SU-DHL-6 (cell line): ENCODE results near the gene FAM114A1.

ENCODE experiments used
- H2AFZ ChIP-seq: fragments of 200-600 bp; sonication (generic); 2 replicates; pipeline ENCODE4 v1.6.1; 2014; ENCODE audit warnings: low read depth, mild to moderate bottlenecking, moderate library complexity, mixed read lengths, antibody characterized with exemption, low read length; ENCODE audit not compliant: severe bottlenecking
- H3F3A ChIP-seq: fragments of 200-600 bp; shearing (Covaris generic); 2 replicates; pipeline ENCODE4 v1.6.0; 2016; ENCODE audit warnings: antibody characterized with exemption, mild to moderate bottlenecking; ENCODE audit not compliant: insufficient read depth
- H3K27ac ChIP-seq: fragments of 200-600 bp; sonication (generic); 2 replicates; pipeline ENCODE4 v1.5.1; 2016; ENCODE audit warnings: low read depth, mild to moderate bottlenecking, low read length, moderate library complexity, mixed read lengths
- H3K27me3 ChIP-seq: fragments of 200-600 bp; sonication (generic), shearing (Covaris generic); 2 replicates; pipeline ENCODE4 v1.6.0; 2014; ENCODE audit warnings: mild to moderate bottlenecking, low read length
- H3K36me3 ChIP-seq: fragments of 200-600 bp; sonication (generic); 2 replicates; pipeline ENCODE4 v1.6.1; 2014; ENCODE audit warnings: mild to moderate bottlenecking, low read length, mixed read lengths
- H3K4me2 ChIP-seq: fragments of 300-600, 200-600 bp; shearing (Covaris generic), sonication (generic); 2 replicates; pipeline ENCODE4 v1.6.0; 2014; ENCODE audit warnings: low read length, low read depth, mild to moderate bottlenecking; ENCODE audit not compliant: poor library complexity, severe bottlenecking
- H3K4me3 ChIP-seq: fragments of 200-600 bp; sonication (generic); 2 replicates; pipeline ENCODE4 v1.5.1; 2014; ENCODE audit warnings: antibody characterized with exemption, low read length, mild to moderate bottlenecking, mixed read lengths; ENCODE audit not compliant: insufficient read depth, poor library complexity, severe bottlenecking
- H3K79me2 ChIP-seq: fragments of 200-600 bp; sonication (generic); 2 replicates; pipeline ENCODE4 v1.6.1; 2014; ENCODE audit warnings: mild to moderate bottlenecking, low read length, moderate library complexity; ENCODE audit not compliant: insufficient read depth
- H3K9ac ChIP-seq: fragments of 200-600 bp; sonication (generic); 2 replicates; pipeline ENCODE4 v1.7.0; 2014; ENCODE audit warnings: mild to moderate bottlenecking, low read length
- H3K9me2 ChIP-seq: fragments of 200-600 bp; sonication (generic); replicated peaks from 2 replicates; pipeline ENCODE4 v1.6.1; 2014; ENCODE audit warnings: low read length; ENCODE audit not compliant: insufficient read depth
- H3K9me3 ChIP-seq: fragments of 200-600 bp; sonication (generic); 2 replicates; pipeline ENCODE4 v1.6.1; 2014; ENCODE audit warnings: low read length, mixed read lengths; ENCODE audit not compliant: insufficient read depth
- H4K20me1 ChIP-seq: fragments of 200-600 bp; sonication (generic); 2 replicates; pipeline ENCODE4 v1.6.1; 2014; ENCODE audit warnings: low read depth, mild to moderate bottlenecking, antibody characterized with exemption, low read length, moderate library complexity, mixed read lengths
- EZH2phosphoT487 ChIP-seq: fragments of 200-600 bp; sonication (generic), shearing (Covaris generic); conservative IDR thresholded peaks from 2 replicates; pipeline ENCODE4 v1.6.1; 2018; ENCODE audit warnings: mild to moderate bottlenecking, antibody characterized with exemption, low read length, moderate library complexity, mixed read lengths
- TF ChIP-seq, protein P1 (sequence below): fragments of 200-600 bp; sonication (generic); IDR thresholded peaks from one replicate; pipeline ENCODE4 v1.5.1; 2017; ENCODE audit warnings: antibody characterized with exemption, mild to moderate bottlenecking, low read length, moderate library complexity; ENCODE audit not compliant: insufficient read depth, poor library complexity, severe bottlenecking

The FAM114A1 gene

DNA sequence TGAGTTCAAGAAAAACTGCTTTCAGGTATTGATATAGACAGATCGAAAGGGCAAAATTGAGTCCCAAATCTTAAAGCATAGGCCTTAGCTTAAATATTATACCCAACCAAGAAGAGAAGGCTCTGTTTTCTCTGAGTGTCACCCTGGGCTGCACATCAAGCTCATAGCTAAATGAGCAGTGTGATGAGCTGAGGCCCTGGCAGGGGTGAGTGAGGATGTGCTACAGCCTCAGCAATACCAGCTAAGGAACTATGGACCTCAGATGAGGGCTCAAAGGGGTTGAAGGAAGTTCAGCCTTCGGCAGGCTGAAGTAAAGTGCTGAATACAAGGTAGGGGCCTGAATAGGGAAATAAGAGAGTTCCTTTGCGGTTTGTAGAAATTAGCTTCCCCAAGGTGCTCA is 79.3 kb downstream of the FAM114A1 start:
- H3K9me2 ChIP-seq, result no peaks in the 10 kb centered on the region
- H2AFZ ChIP-seq, result no peak overlapping the region
- no peak overlapping the region for H3K4me2 ChIP-seq
- no peaks in the 10 kb centered on the region for H3F3A ChIP-seq
- TF ChIP-seq, protein P1, sequence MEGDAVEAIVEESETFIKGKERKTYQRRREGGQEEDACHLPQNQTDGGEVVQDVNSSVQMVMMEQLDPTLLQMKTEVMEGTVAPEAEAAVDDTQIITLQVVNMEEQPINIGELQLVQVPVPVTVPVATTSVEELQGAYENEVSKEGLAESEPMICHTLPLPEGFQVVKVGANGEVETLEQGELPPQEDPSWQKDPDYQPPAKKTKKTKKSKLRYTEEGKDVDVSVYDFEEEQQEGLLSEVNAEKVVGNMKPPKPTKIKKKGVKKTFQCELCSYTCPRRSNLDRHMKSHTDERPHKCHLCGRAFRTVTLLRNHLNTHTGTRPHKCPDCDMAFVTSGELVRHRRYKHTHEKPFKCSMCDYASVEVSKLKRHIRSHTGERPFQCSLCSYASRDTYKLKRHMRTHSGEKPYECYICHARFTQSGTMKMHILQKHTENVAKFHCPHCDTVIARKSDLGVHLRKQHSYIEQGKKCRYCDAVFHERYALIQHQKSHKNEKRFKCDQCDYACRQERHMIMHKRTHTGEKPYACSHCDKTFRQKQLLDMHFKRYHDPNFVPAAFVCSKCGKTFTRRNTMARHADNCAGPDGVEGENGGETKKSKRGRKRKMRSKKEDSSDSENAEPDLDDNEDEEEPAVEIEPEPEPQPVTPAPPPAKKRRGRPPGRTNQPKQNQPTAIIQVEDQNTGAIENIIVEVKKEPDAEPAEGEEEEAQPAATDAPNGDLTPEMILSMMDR, result no peak
- no peak for TF ChIP-seq EZH2phosphoT487
- H4K20me1 ChIP-seq, result no peaks in the 10 kb centered on the region
- no peak overlapping the region for H3K27ac ChIP-seq
- H3K27me3 ChIP-seq, result no peaks in the 10 kb centered on the region
- no peaks in the 10 kb centered on the region for H3K9me3 ChIP-seq
- H3K9ac ChIP-seq, result no peak overlapping the region
- no peaks in the 10 kb centered on the region for H3K79me2 ChIP-seq
- no peak overlapping the region for H3K4me3 ChIP-seq
- no peaks in the 10 kb centered on the region for H3K36me3 ChIP-seq

DNA sequence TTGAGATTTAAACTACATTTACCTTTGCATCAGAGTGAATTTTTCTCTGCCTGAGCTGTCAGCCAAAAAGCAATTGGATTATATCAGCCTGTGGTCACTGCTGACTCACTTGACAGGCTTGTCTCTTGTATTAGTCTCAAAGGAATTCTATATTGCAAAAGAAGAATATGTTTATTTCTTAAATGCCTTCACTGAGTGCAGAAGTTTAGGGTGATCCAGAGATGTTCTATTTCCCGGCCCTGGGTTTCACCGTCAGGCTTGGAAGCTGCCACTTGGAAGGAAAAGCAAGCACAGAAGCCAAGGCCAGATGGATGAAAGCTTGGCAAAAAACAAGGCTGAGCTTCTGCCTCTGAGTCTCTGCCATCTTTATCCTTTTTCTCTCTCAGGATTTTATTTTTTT is 80.9 kb downstream of the FAM114A1 start:
- Histone ChIP-seq H3K79me2 (no peaks in the 10 kb centered on the region), H3K9me3 (no peaks in the 10 kb centered on the region), H3K9me2 (no peaks in the 10 kb centered on the region), H3F3A (no peaks in the 10 kb centered on the region), H3K9ac (no peak overlapping the region), H3K27me3 (no peaks in the 10 kb centered on the region), H3K36me3 (no peaks in the 10 kb centered on the region), H3K27ac (no peak overlapping the region), H4K20me1 (no peaks in the 10 kb centered on the region), H2AFZ (no peak overlapping the region), H3K4me3 (no peak overlapping the region), H3K4me2 (no peak overlapping the region)
- TF ChIP-seq, protein P1, result no peak
- TF ChIP-seq EZH2phosphoT487, result no peak

DNA sequence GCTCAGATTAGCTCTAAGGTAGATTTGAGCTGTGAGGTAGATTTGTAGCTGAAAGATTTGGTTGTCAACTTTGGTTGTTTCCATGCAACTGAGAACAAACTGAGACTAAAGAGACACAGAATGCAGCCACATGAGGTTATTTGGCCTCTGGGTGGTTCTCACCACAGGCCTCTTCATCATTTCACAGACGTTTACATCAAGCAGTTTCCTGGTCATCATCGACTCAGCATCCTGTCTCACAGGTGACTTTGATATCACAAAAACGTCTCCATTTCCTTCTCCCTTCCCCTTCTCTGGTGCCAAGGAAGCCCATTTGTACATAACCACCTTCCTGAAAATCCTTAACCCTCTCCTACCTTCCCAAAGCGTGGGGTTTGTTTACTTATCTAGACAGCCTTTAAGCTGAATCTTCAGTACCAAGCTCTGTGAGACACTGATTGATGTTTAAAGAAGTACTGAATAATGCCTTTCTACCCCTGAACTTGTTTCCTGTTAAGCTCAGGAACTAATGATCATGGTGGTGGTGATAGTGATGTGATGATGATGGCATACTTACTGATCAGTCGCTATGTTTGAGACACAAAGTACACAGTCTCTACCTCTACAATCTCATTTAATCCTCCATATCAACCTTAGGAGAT is 81.9 kb downstream of the FAM114A1 start:
- Histone ChIP-seq H3K79me2 (no peaks in the 10 kb centered on the region), H3K4me3 (no peak overlapping the region), H3K36me3 (no peaks in the 10 kb centered on the region), H2AFZ (no peak overlapping the region), H3F3A (no peaks in the 10 kb centered on the region), H3K27ac (no peak overlapping the region), H3K9me2 (no peaks in the 10 kb centered on the region), H4K20me1 (no peaks in the 10 kb centered on the region), H3K4me2 (no peak overlapping the region), H3K27me3 (no peaks in the 10 kb centered on the region), H3K9ac (no peak overlapping the region), H3K9me3 (no peaks in the 10 kb centered on the region)
- TF ChIP-seq, protein P1, result no peak
- no peak for TF ChIP-seq EZH2phosphoT487
